Fibroblast of skin of right quadriceps (primary cell): ENCODE data around the gene SLC38A3.

ENCODE experiments used
- DNase-seq: peaks from one replicate; pipeline ENCODE4 v3.0.0-alpha.2; 2013

SLC38A3 gene

GRCh38 chr3:50269977-50270413, 64.9 kb downstream of the SLC38A3 start:
- no peak for DNase-seq

- DNase-seq: no peak
These were observed 65.6 kb downstream of the SLC38A3 start for GRCh38 chr3:50270422-50271224.
